GM12878 (cell line): ENCODE results near the gene EXOC4. TPM values are rescaled to one million over a fixed set of nuclear protein-coding genes. Genes with fewer than 3 reads are reported as not detected.

Experiments
- ATAC-seq: fragments of 200-7000 bp; cut with Tn5 transposase; 3 replicates; pipeline ENCODE4 v1.9.1; 2020; ENCODE audit warnings: mild to moderate bottlenecking, moderate library complexity
- BruUV-seq: library from RNA; stranded (reverse); fragments of 400-500 nt; replicated peaks from 2 replicates; lab custom pipeline; 2021; lab: Mats Ljungman, UMichigan
- CTCF ChIA-PET: fragments of 300-600 bp; sonication (Branson Sonifier 250); formaldehyde crosslinking; extraction: SDS; loops from one replicate; lab custom pipeline; 2021; ENCODE audit warnings: inconsistent platforms; lab: Yijun Ruan, JAX
- POLR2A ChIA-PET: fragments of 350-600 bp; formaldehyde crosslinking; extraction: SDS; loops from one replicate; lab custom pipeline; 2021; ENCODE audit warnings: inconsistent platforms; lab: Charles Lee
- RAD21 ChIA-PET: fragments of 300-600 bp; sonication (Branson Sonifier 250); formaldehyde crosslinking; loops from one replicate; lab custom pipeline; 2023; ENCODE audit warnings: antibody characterized with exemption; ENCODE audit not compliant: unreplicated experiment; lab: Charles Lee
- SMC1A ChIA-PET: fragments of 300-600 bp; sonication (Branson Sonifier 250); formaldehyde crosslinking; loops from one replicate; lab custom pipeline; 2023; ENCODE audit not compliant: unreplicated experiment, uncharacterized antibody; lab: Charles Lee
- DNase-seq: peaks from one replicate; pipeline ENCODE4 v3.0.0-alpha.2; 2011; ENCODE audit warnings: low read depth, low spot score
- FAIRE-seq: peaks from 3 replicates; lab custom pipeline; 2011; peaks lifted over from hg19 to GRCh38; lab: Jason Lieb, UNC
- H2AFZ ChIP-seq: 2 replicates; pipeline ENCODE4 v1.6.0; 2011; ENCODE audit warnings: low read depth, low read length, control low read depth; ENCODE audit not compliant: control insufficient read depth
- H3K27ac ChIP-seq: 2 replicates; pipeline ENCODE4 v1.5.1; 2011; ENCODE audit warnings: control low read depth; ENCODE audit not compliant: control insufficient read depth, insufficient read depth
- H3K27me3 ChIP-seq, 2 experiments: replicated peaks in 1 of 2; 2 replicates each; pipeline versions ENCODE4 v1.6.0 to v1.6.1; 2011; ENCODE audit warnings: low read length in 1 of 2; ENCODE audit not compliant: control insufficient read depth in 2 of 2, insufficient read depth in 2 of 2
- H3K36me3 ChIP-seq, 2 experiments: 2 replicates each; pipeline ENCODE4 v1.5.1; 2011; ENCODE audit warnings: low read length in 1 of 2; ENCODE audit not compliant: control insufficient read depth in 2 of 2, insufficient read depth in 2 of 2
- H3K4me1 ChIP-seq: 2 replicates; pipeline ENCODE4 v1.6.1; 2011; ENCODE audit warnings: mild to moderate bottlenecking, low read length, moderate library complexity, mixed read lengths; ENCODE audit not compliant: control insufficient read depth, insufficient read depth
- H3K4me2 ChIP-seq: 2 replicates; pipeline ENCODE4 v1.6.0; 2011; ENCODE audit warnings: control low read depth; ENCODE audit not compliant: control insufficient read depth, insufficient read depth
- H3K4me3 ChIP-seq: fragments of 200-600 bp; sonication (generic); 2 replicates; pipeline ENCODE4 v1.5.1; 2016
- H3K79me2 ChIP-seq: 2 replicates; pipeline ENCODE4 v1.6.0; 2011; ENCODE audit warnings: low read length; ENCODE audit not compliant: control insufficient read depth, insufficient read depth
- H3K9ac ChIP-seq: 2 replicates; pipeline ENCODE4 v1.8.0; 2011; ENCODE audit warnings: low read length, control low read depth, mixed read lengths; ENCODE audit not compliant: control insufficient read depth, insufficient read depth
- H3K9me3 ChIP-seq: replicated peaks from 3 replicates; pipeline ENCODE4 v1.5.1; 2011; ENCODE audit warnings: mild to moderate bottlenecking, low read length; ENCODE audit not compliant: control insufficient read depth, insufficient read depth
- H4K20me1 ChIP-seq: 2 replicates; pipeline ENCODE4 v1.6.0; 2011; ENCODE audit not compliant: control insufficient read depth, insufficient read depth
- ATF7 ChIP-seq: fragments of 450-650 bp; IDR thresholded peaks from 2 replicates; pipeline ENCODE4 v1.6.1; 2016; ENCODE audit warnings: low read depth, mild to moderate bottlenecking
- MTA2 ChIP-seq: fragments of 450-650 bp; IDR thresholded peaks from 2 replicates; pipeline ENCODE4 v1.6.1; 2016; ENCODE audit warnings: low read depth, mild to moderate bottlenecking, moderate library complexity
- NBN ChIP-seq: fragments of 450-650 bp; IDR thresholded peaks from 2 replicates; pipeline ENCODE4 v1.6.1; 2016
- NFIC ChIP-seq: IDR thresholded peaks from 2 replicates; pipeline ENCODE4 v1.6.1; 2012; ENCODE audit warnings: low read depth, mild to moderate bottlenecking, inconsistent platforms, low read length, moderate library complexity
- POLR2AphosphoS5 ChIP-seq: IDR thresholded peaks from 2 replicates; pipeline ENCODE4 v1.6.1; 2011; ENCODE audit warnings: mild to moderate bottlenecking, low read length, inconsistent platforms
- SRF ChIP-seq, 2 experiments: IDR thresholded peaks; 2 replicates each; pipeline ENCODE4 v1.6.1; 2011; ENCODE audit warnings: low read depth in 2 of 2, low read length in 2 of 2, mild to moderate bottlenecking in 1 of 2, moderate library complexity in 1 of 2
- TAF1 ChIP-seq: IDR thresholded peaks from 2 replicates; pipeline ENCODE4 v1.6.1; 2011; ENCODE audit warnings: mild to moderate bottlenecking, low read depth, low read length, borderline replicate concordance
- ZBTB33 ChIP-seq: fragments of 450-650 bp; IDR thresholded peaks from 2 replicates; pipeline ENCODE4 v1.6.1; 2017; ENCODE audit warnings: mild to moderate bottlenecking
- WGBS: methylation state at CpG from one replicate; pipeline ENCODE4 v1.1.6; 2016; ENCODE audit warnings: low lambda C conversion rate; ENCODE audit not compliant: insufficient replicate concordance, insufficient coverage; ENCODE audit errors: missing lambda C conversion rate; 5-methylcytosine and 5-hydroxymethylcytosine counted together
- in situ Hi-C: fragments of 300-500 bp; cut with MboI; formaldehyde crosslinking; loops from 9 replicates; pipeline ENCODE4 v1.14.3; 2018; ENCODE audit warnings: mixed read lengths
- intact Hi-C: fragments of 100-400 bp; cut with micrococcal nuclease; formaldehyde crosslinking; loops from one replicate; pipeline ENCODE4 v1.14.2; 2022; ENCODE audit not compliant: unreplicated experiment
- polyA plus RNA-seq, 11 experiments: library from polyadenylated mRNA; depleted of rRNA in 4 of 11; unstranded in 6 of 11; stranded (reverse) in 5 of 11; fragments of >200 nt; fragmentation: Nextera tagmentation in 4 of 11; fragmentation: Illumina TruSeq in 1 of 11; extraction: Ambion mirVana in 4 of 11; extraction: Trizol in 1 of 11; gene quantifications; 1 replicate in 1 of 11; 2 replicates in 10 of 11; pipeline versions ENCODE4 v1.2.1 to v1.2.3, GENCODE V29; 2011 to 2016; ENCODE audit warnings: inconsistent platforms in 2 of 11, missing spikeins in 2 of 11, low read depth in 1 of 11
- total RNA-seq, 4 experiments: library from RNA; depleted of rRNA in 3 of 4; stranded (reverse); fragments of >200 nt in 3 of 4; fragmentation: Illumina TruSeq in 1 of 4; extraction: Trizol in 1 of 4; gene quantifications; 2 replicates each; pipeline versions ENCODE4 v1.2.1 to v1.2.3, GENCODE V29; 2013 to 2021

Gene EXOC4
- total and polyA plus RNA-seq, 10 of the 15 experiments (the other 5 are each of a cell fraction or from before 2014, with no cell fraction given) = 13.2 to 44.5 (median 29.6) TPM

DNA sequence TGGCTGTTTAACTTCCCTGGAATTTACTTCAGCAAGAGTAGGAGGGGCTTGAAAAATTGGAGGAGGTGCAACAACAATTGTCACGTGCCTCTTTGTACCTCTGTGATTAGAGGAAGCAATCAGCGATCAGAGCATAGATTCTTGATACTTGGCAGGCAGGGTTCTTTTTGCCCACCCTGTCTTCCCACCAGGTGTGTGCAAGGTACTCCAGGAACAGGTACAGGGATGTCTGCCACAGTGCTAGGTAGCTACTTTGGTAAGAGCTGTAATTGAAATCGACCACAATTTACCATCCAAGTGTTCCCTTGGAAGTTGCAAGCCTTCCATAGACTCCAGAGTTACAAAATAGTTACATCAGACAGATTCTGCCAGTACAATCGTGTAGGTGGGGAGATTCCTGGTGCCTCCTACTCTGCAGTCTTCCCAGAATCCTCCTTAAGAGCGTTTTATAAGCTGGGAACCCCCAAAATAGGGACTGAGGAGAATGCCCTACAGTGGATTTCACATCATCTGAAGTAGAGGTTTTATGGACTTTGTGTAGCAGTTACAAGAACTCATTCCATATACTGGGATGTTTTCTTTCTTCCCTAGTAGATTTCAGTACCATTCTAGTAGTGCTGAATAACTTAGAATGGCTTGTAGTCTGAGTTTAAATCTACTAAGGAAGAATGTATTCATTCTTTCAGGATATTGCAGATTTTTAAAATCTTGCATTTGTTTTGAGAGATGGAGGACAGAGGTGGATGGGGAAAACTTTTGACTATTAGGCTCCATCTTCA is 101.9 kb downstream of the EXOC4 start:
- intact Hi-C loops (no loop called here), in situ Hi-C loops (no loop called here)
- no TSS peak for BruUV-seq
- H3K9me3 ChIP-seq = peaks cover 6% of the 10 kb centered on the region
- ChIA-PET RAD21 (no interaction called here), POLR2A (no interaction called here), SMC1A (interaction anchor here (0.9 kb wide), 1 partner anchor 11 kb away, joined by 3 read pairs; no protein-coding TSS in a partner anchor), CTCF (interaction anchor here (1.6 kb wide), 1 partner anchor 10 kb away, joined by 4 read pairs; no protein-coding TSS in a partner anchor)
- no peak for FAIRE-seq
- ATAC-seq = no peak
- H3K4me3 ChIP-seq = no peak overlapping the region
- no peak overlapping the region for H3K27ac ChIP-seq
- no peak for TF ChIP-seq ATF7
- TF ChIP-seq SRF (IDR thresholded peaks at IDR 0.05; ENCODE audit: low read depth in 2 of 2, low read length in 2 of 2) = no peak
- TF ChIP-seq NFIC = no peak
- TF ChIP-seq MTA2 = no peak
- TF ChIP-seq POLR2AphosphoS5 = no peak
- no peak for TF ChIP-seq TAF1
- TF ChIP-seq ZBTB33 = no peak
- TF ChIP-seq NBN = no peak
- no peak for DNase-seq
- no peak overlapping the region for H3K9ac ChIP-seq
- no peak overlapping the region for H3K4me2 ChIP-seq
- no peaks in the 10 kb centered on the region; the same call in 1 of the 2 replicates for H3K79me2 ChIP-seq
- H4K20me1 ChIP-seq = no peaks in the 10 kb centered on the region
- WGBS = 58% methylated on average over 5 of the region's 5 CpGs
- no peaks in the 10 kb centered on the region for H3K4me1 ChIP-seq
- no peak overlapping the region for H2AFZ ChIP-seq
- H3K36me3 ChIP-seq = no peaks in the 10 kb centered on the region
- H3K27me3 ChIP-seq = no peaks in the 10 kb centered on the region
